NCI-H345 (cell line): ENCODE results near the gene FRRS1L.

Source experiments
- DNase-seq: peaks from one replicate; lab custom pipeline; 2025; lab: John Stamatoyannopoulos, UW

FRRS1L gene

DNA sequence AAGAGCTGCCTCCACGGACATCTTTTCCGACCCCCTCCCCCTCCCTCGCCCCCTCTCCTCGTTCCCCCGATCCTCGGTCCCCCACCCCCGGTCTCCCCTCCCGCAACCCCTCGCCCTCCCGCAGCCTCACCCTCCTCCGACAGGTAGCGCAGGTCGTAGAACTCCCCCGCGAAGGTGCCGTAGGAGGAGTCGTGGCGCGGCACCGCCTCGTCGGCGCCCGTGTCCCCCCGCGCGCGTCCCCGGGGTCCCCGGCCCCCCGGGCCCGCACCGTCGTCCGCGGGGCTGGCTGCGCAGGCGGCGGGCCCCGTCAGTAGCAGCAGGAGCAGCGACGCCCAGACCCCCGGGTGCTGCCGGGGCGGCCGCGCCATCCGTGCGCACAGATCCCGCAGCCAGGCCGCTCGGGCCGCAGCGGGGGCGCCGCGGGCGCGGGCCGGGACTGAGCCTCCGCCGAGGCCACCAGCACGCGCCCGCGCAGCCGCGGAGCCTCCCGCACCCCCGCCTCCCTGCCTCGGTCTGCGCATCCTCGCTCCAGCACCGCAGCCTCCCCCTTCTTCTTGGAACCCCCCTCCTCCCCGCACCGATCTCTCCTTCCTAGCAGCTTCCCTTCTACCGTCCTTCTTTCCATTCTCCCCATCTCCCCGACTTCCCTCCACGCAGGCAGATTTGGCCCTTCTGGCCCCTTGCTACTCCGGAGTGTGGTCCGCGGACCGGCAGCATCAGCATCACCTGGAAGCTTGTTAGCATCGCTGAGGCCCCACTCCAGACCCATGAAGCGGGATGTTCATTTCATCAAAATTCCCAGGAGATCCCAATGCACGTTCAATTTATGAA lies at the start of gene FRRS1L:
Gene FRRS1L (minus strand): TSS at position 479 of the 831 bp plus-strand sequence. CDS start 111 bp downstream, at position 368.
- peak; percentile 60 for DNase-seq

- DNase-seq, result no peak
Observed at GRCh38 chr9:109214414-109214813, 47.4 kb upstream of the FRRS1L start.

GRCh38 chr9:109213285-109214121 lies 46.5 kb upstream of the FRRS1L start:
- no peak for DNase-seq

DNA sequence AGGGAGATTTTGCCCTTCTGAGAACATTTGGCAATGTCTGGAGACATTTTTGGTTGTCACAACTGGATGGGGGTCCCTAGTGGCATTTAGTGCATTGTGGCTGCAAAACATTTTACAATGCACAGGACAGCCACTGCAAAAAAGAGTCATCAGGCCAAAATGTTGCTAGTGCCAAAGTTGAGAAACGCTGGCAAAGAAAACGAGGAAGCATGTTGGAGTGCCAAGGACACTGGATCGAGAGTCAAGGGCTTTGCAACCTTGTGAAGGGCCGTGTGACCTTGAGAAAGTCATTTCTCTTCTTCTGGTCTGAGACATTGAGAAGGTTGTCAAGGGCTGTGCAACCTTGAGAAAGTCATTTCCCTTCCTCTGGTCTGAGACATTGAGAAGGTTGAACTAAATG lies 45.7 kb upstream of the FRRS1L start:
- no peak for DNase-seq

- no peak for DNase-seq
Observed at GRCh38 chr9:109206670-109207069, 39.6 kb upstream of the FRRS1L start.

- DNase-seq, result no peak
Observed at GRCh38 chr9:109205526-109205925, 38.5 kb upstream of the FRRS1L start.

GRCh38 chr9:109203761-109204360 lies 36.8 kb upstream of the FRRS1L start:
- DNase-seq, result no peak

DNA sequence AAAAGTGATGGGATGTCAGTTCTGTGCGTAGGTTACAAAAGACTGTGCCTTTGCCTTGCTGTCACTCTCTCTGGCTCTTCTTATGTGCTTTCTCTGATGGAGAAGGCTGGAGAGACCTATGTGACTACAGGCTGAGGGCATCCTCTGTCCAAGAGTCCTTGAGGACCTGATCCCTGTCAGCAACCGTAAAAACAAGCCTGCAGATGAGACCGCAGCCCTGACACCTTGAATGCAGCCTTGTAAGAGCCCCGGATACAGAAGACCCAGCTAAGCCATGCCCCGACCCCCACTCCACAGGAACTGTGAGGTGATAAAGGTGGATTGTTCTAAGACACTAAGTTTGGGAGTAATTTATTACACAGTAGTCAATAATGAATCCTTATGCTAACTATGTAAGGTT lies 32.6 kb upstream of the FRRS1L start:
- DNase-seq, result no peak

DNA sequence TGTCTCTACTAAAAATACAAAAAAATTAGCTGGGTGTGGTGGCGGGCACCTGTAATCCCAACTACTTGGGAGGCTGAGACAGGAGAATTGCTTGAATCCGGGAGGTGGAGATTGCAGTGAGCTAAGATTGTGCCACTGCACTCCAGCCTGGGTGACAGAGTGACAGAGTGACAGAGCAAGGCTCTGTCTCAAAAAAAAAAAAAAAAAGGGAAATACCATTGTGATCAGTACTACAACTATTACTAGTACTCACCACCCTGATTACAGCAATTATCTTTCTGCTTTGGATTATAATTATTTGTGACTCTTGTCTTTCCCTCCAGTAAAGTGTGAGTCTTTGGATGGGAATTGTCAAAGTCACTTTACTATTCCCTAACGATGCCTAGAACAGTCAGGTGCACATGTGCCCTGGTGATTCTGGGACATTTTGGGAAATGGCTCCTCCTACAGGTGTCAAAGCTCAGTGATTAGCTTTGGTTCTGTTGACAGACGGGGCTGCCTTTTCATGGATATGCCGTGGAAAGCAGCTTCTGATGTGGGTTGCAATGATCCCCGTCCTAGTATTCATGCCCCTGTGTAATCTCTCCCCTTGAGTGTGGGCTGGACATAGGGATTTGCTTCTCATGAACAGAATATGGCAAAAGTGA lies 31.8 kb upstream of the FRRS1L start:
- DNase-seq, result no peak

- no peak for DNase-seq
Observed at GRCh38 chr9:109193974-109194556, 27.0 kb upstream of the FRRS1L start.

DNA sequence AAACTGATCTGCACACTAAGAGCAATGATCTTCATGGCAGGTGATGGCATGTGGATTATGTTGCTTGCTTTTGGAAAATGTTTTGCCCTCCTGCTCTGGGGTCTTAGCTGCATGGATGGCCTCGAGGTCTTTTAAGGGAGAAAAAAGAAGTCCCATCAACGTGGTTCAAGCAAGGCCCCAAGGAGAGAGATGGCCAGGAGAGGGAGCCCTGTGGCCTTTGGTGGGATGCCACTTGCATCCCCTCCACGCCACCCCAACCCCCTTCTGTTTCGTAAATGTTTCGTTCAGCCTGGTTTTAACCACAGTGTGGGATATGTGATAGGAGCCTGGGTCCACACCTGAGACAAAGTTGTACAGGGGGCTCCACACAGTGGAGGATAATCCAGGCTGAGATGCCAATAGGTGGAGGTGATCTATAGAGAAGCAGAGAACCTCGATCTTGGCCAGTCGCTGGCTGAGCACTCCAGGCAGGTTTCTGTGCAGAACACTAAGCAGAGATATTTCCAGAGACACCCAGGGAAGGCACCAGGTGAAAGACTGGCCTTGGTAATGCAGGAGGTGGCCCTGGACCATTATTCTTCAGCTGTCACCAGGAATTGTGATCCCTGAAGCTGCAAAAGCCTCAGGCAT lies 25.8 kb upstream of the FRRS1L start:
- DNase-seq, result peak; percentile 22

DNA sequence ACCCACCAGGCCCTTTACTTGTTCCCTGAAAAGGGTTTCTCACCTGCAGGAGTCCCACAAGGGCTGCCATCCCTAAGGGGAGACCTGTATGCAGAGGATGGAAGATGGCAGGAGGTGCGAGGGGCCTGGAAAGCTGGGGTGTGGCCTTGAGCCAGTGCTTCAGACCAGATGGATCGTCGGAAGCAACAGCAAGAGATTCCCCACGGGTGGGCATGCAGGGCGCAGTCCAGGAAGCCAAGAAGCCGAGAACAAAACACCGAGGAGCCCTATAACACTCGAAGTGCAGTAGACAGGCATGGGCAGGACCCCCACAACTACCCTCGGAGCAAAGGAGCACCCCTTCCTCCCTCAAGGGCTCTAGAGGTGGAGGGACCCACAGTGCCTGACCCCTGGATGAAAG lies 24.7 kb upstream of the FRRS1L start:
- no peak for DNase-seq

GRCh38 chr9:109190151-109190550 lies 23.1 kb upstream of the FRRS1L start:
- DNase-seq, result no peak

DNA sequence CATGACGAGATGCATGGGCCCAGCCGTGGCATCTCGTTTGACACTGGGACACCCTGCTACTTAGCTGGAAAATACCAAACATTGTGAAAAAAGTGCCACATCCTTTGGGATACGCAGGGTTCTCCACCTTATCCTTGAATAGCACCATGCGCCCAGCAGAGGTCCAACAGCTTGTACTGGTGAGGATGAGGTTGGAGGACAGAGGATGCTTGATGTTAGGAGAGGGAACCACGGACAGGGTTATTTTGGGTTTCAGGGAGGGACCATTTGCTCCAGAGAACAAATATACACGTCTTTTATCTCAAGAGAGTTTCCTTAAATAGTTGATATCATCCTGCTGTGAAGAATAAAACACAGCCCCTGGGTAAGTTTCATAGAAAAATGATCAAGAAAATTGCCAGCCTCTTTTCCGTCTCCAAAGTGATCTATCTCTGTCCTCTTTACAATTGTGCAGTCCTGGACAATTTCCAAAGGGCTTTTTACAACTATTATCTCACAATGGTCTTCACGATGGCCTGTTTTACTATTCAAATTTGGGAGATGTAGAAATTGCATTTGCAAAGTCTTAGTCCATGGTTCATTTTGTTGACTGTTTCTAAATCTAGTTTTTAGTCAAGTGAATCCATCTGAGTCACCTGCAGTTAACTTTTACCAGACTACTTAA lies 19.9 kb upstream of the FRRS1L start:
- peak; percentile 57 for DNase-seq

DNA sequence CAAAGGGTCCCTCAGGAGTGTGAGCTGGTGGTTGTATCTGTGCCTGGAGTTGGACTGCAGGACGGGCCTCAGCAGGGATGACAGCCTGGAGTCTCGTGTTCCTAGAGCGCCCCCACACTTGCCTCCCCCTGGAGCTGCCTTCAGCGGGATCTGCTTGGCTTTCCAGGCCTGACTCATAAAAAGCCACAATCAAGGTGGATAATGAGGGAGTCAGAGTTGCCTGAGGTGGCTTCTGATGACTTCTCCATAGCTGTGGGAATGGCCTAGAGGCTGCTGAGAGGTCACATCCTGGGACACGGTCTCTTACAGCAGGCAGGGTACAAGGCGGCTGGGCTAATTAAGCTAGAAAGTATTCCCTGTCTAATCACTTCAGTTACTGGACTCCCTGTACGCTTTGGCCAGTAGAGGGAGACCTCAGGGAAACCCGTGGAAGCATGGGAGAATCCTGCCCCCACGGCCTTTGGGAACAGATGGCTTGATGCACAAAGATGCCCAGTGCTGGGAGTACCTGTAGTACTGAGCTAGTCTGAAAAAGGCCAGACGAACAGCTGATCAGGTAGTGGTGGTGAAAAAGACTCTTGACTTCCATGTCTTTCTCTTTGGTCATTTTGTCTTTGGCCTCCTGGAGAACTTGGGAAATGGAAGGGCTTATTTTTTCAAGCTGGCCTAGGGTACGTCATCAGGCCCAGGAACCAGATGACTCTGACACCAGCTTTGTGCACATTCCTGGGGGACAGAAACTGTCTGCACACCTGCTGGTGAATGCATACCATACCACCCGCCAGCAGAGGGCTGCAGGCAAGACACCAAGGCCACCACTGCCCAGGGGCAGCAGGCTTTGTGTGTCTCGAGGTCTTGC lies 16.1 kb upstream of the FRRS1L start:
- no peak for DNase-seq

GRCh38 chr9:109182550-109182939 lies 15.5 kb upstream of the FRRS1L start:
- DNase-seq, result no peak

- no peak for DNase-seq
Observed at GRCh38 chr9:109181284-109181683, 14.2 kb upstream of the FRRS1L start.

DNA sequence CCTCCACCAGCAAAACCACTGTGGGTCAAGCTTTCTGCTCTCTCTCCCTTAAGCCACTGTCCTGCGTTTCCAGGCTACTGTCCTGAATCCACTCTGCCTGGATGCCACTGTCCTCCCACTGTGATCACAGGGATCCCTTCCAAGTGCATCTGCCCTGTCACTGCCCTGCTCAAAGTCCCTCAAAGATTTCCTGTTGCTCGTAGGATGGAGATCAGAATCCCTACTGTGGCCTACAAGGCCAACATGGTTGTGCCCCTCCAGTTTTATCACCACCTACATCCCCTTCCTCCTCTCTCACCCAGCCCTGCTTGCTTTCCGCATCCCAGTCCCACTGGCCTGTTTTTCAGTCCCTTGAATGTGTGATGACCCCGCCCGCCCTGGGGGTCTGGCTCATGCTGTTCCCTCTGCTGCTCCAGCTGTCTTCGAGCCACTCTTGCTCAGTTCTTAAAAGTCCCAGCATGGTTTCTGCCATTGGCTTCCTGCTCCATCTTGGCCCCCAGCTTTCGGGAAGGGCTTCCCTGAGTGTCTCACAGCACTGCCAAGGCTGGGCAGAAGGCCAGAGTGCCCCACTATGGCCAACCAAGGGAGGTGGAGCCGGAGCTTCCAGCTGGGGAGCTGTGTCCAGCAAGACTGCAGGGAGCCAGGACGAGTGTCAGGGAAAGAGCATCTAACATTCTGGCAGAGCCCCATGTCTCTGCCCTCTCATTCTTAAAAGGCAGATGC lies 12.9 kb upstream of the FRRS1L start:
- DNase-seq, result no peak

GRCh38 chr9:109176963-109177362 lies 9.9 kb upstream of the FRRS1L start:
- DNase-seq, result no peak
